GM23248 (cell line): ENCODE data around the gene CSRNP3.

Source experiments
- EZH2 ChIP-seq: fragments of 200-600 bp; sonication (generic); IDR thresholded peaks from 2 replicates; pipeline ENCODE4 v1.6.1; 2018; ENCODE audit warnings: antibody characterized with exemption, mild to moderate bottlenecking; ENCODE audit not compliant: insufficient read depth, poor library complexity, severe bottlenecking
- EZH2phosphoT487 ChIP-seq: fragments of 200-600 bp; sonication (generic); IDR thresholded peaks from 2 replicates; pipeline ENCODE4 v1.6.1; 2018; ENCODE audit warnings: antibody characterized with exemption, moderate library complexity, mild to moderate bottlenecking, low read depth; ENCODE audit not compliant: insufficient read depth

- TF ChIP-seq EZH2, result no peak
- TF ChIP-seq EZH2phosphoT487, result no peak
Measured at GRCh38 chr2:165563468-165564225, 94.1 kb downstream of the CSRNP3 start.
